Tibial nerve (tissue), 4 donors: ENCODE measurements around the gene TMCC1. TPM values are rescaled to one million over a fixed set of nuclear protein-coding genes. Genes with fewer than 3 reads are reported as not detected.
A peak's percentile ranks its signal among the peaks of the same experiment; 100 is the strongest.
"Not testable (repeated sequence)": the region's sequence is repeated elsewhere in the genome, so short reads cannot be mapped to it uniquely, and the experiment has no call there.

Source experiments
- DNase-seq, 2 donors: peaks; one replicate each; pipeline ENCODE4 v3.0.0-alpha.2; 2019; ENCODE audit warnings: low spot score in 2 of 2
- H3K27ac ChIP-seq, 4 donors: fragments of 200-600 bp; sonication (generic) in 3 of 4; one replicate each; pipeline ENCODE4 v1.5.1; 2017 to 2019; ENCODE audit warnings: mild to moderate bottlenecking in 1 of 4
- H3K27me3 ChIP-seq, 2 donors: fragments of 200-600 bp; sonication (generic) in 1 of 2; one replicate each; pipeline versions ENCODE4 v1.5.1 to v1.6.0; 2017 to 2019
- H3K36me3 ChIP-seq, 3 donors: fragments of 200-600 bp; sonication (generic); one replicate each; pipeline ENCODE4 v1.5.1; 2018 to 2019
- H3K4me1 ChIP-seq, 4 donors: fragments of 200-600 bp; sonication (generic) in 3 of 4; one replicate each; pipeline ENCODE4 v1.5.1; 2017 to 2019
- H3K4me3 ChIP-seq, 4 donors: fragments of 200-600 bp; sonication (generic) in 3 of 4; one replicate each; pipeline ENCODE4 v1.5.1; 2017 to 2019; ENCODE audit warnings: mild to moderate bottlenecking in 1 of 4, moderate library complexity in 1 of 4
- H3K9me3 ChIP-seq, 4 donors: fragments of 200-600 bp; sonication (generic) in 3 of 4; one replicate each; pipeline ENCODE4 v1.5.1; 2017 to 2019
- EP300 ChIP-seq, 2 donors: sonication (generic); formaldehyde crosslinking; IDR thresholded peaks; one replicate each; pipeline ENCODE4 v1.6.1; 2017; ENCODE audit warnings: antibody characterized with exemption in 2 of 2, mild to moderate bottlenecking in 1 of 2
- POLR2A ChIP-seq, 2 donors: fragments of 450-650 bp; IDR thresholded peaks; one replicate each; pipeline ENCODE4 v1.6.1; 2017; ENCODE audit warnings: antibody characterized with exemption in 2 of 2, mild to moderate bottlenecking in 2 of 2, moderate library complexity in 2 of 2
- WGBS, 2 donors: methylation state at CpG; one replicate each; pipeline ENCODE4 v1.1.5; 2018; 5-methylcytosine and 5-hydroxymethylcytosine counted together
- total RNA-seq, 4 donors: library from RNA; depleted of rRNA; stranded (reverse); fragments of >200 nt; gene quantifications; one replicate each; pipeline ENCODE4 v1.1.0, GENCODE V29; 2016
- TF ChIP-seq, protein P1 (sequence below), 5 experiments: fragments of 200-600 bp in 3 of 5; fragments of 450-650 bp in 2 of 5; sonication (generic) in 3 of 5; IDR thresholded peaks; one replicate each; pipeline ENCODE4 v1.5.1; 2016 to 2019; ENCODE audit warnings: antibody characterized with exemption in 5 of 5, mild to moderate bottlenecking in 3 of 5, moderate library complexity in 2 of 5

Gene TMCC1
- total RNA-seq, 4 donors from 2014 or later, result 19.9 to 27.9 (median 23.1) TPM

DNA sequence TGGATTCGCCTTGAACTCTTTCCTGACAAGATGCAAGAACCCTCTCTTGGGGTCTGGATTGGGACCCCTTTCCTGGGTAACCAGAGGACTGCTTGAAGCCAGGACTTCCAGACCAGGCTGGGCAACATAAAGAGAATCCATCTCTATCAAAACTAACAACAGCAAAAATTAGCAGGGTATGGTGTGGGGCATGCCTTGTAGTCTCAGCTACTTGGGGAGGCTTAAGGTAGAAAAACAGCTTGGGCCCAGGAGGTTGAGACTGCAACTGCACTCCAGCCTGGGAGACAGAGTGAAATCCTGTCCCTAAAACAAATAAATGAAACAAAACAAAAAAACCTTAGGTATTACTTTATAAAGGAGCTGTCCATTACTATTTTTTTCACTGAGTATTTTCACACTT is 193.9 kb downstream of the TMCC1 start:
- Histone ChIP-seq H3K4me3 (peak overlapping the region in 1 of 4 donors; percentile 3), H3K36me3 (no peaks in the 10 kb centered on the region), H3K27me3 (no peaks in the 10 kb centered on the region), H3K27ac (peak overlapping the region in 3 of 4 donors; percentile 17 to 62 (median 53)), H3K4me1 (peaks cover 0 to 44% (median 12%) of the 10 kb centered on the region in 4 donors), H3K9me3 (no peaks in the 10 kb centered on the region)
- DNase-seq, result no peak
- 63 to 80% methylated on average over 1 of the region's 1 CpG for WGBS, 2 donors
- no peak for TF ChIP-seq POLR2A (IDR thresholded peaks at IDR 0.05)
- TF ChIP-seq, protein P1, sequence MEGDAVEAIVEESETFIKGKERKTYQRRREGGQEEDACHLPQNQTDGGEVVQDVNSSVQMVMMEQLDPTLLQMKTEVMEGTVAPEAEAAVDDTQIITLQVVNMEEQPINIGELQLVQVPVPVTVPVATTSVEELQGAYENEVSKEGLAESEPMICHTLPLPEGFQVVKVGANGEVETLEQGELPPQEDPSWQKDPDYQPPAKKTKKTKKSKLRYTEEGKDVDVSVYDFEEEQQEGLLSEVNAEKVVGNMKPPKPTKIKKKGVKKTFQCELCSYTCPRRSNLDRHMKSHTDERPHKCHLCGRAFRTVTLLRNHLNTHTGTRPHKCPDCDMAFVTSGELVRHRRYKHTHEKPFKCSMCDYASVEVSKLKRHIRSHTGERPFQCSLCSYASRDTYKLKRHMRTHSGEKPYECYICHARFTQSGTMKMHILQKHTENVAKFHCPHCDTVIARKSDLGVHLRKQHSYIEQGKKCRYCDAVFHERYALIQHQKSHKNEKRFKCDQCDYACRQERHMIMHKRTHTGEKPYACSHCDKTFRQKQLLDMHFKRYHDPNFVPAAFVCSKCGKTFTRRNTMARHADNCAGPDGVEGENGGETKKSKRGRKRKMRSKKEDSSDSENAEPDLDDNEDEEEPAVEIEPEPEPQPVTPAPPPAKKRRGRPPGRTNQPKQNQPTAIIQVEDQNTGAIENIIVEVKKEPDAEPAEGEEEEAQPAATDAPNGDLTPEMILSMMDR (IDR thresholded peaks at IDR 0.05), result no peak
- no peak for TF ChIP-seq EP300 (IDR thresholded peaks at IDR 0.05)

DNA sequence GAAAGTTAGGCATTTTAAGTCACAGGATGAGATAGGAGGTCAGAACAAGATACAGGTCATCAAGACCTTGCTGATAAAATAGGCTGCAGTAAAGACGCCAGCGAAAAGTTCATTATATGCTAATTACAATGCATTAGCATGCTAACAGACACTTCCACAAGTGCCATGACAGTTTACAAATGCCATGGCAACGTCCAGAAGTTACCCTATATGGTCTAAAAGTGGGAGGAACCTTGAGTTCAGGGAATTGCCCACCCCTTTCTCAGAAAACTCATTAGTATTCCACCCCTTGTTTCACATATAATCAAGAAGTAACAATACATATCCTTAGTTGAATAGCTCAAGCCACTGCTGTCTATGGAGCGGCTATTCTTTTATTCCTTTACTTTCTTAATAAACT is 194.3 kb downstream of the TMCC1 start:
- no peaks in the 10 kb centered on the region for H3K27me3 ChIP-seq
- H3K27ac ChIP-seq, result peak overlapping the region in 3 of 4 donors; percentile 17 to 62 (median 53)
- H3K9me3 ChIP-seq, result no peaks in the 10 kb centered on the region
- 52 to 62% methylated on average over 4 of the region's 4 CpGs for WGBS, 2 donors
- peaks cover 0 to 44% (median 12%) of the 10 kb centered on the region in 4 donors for H3K4me1 ChIP-seq
- DNase-seq, result no peak
- peak overlapping the region in 2 of 4 donors; percentile 3 to 4 for H3K4me3 ChIP-seq
- TF ChIP-seq EP300 (IDR thresholded peaks at IDR 0.05) (no peak), POLR2A (IDR thresholded peaks at IDR 0.05) (no peak)
- TF ChIP-seq, protein P1 (IDR thresholded peaks at IDR 0.05), result no peak
- H3K36me3 ChIP-seq, result no peaks in the 10 kb centered on the region

DNA sequence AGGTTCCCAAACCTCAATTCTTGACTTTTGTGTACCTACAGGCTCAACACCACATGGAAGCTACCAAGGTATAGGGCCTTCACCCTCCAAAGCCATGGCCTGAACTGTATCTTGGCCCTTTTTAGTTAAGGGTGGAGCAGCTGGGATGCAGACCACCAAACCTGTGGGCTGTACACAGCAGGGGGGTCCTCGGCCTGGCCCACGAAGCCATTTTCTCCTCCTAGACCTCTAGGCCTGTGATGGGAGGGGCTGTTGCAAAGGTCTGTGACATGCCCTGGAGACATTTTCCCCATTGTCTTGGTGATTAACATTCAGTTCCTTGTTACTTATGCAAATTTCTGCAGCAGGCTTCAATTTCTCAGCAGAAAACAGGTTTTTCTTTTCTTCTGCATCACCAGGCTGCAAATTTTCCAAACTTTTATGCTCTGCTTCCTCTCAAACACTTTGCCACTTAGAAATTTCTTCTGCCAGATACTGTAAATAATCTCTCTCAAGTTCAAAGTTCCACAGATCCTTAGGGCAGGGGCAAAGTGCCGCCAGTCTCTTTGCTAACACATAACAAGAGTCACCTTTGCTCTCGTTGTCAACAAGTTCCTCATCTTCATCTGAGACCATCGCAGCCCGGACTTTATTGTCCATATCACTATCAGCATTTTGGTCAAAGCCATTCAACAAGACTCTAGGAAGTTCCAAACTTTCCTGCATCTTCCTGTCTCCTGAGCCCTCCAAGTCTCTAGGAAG is 196.1 kb downstream of the TMCC1 start:
- H3K27ac ChIP-seq, result peak overlapping the region in 1 of 4 donors; percentile 50
- no peak overlapping the region for H3K4me3 ChIP-seq
- no peaks in the 10 kb centered on the region for H3K36me3 ChIP-seq
- TF ChIP-seq, protein P1 (IDR thresholded peaks at IDR 0.05), result no peak
- TF ChIP-seq EP300 (IDR thresholded peaks at IDR 0.05) (no peak), POLR2A (IDR thresholded peaks at IDR 0.05) (no peak)
- H3K27me3 ChIP-seq, result no peaks in the 10 kb centered on the region
- no peak for DNase-seq
- peaks cover 0 to 34% (median 4%) of the 10 kb centered on the region in 4 donors for H3K4me1 ChIP-seq
- H3K9me3 ChIP-seq, result no peaks in the 10 kb centered on the region
- 95 to 96% methylated on average over 6 of the region's 6 CpGs for WGBS, 2 donors

DNA sequence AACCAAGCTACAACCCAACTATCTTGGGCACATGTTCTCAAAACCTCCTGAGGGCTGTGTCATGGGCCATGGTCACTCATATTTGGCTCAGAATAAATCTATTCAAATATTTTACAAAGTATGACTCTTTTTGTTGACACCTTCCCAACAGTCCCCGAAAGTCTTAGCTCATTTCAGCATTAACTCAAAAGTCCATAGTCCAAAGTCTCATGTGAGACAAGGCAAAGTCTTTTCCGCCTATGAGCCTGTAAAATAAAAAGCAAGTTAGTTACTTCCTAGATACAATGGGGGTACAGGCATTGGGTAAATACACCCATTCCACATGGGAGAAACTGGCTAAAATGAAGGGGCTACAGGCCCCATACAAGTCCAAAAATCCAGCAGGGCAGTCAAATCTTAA is 197.1 kb downstream of the TMCC1 start:
- 95 to 96% methylated on average over 2 of the region's 2 CpGs for WGBS, 2 donors

DNA sequence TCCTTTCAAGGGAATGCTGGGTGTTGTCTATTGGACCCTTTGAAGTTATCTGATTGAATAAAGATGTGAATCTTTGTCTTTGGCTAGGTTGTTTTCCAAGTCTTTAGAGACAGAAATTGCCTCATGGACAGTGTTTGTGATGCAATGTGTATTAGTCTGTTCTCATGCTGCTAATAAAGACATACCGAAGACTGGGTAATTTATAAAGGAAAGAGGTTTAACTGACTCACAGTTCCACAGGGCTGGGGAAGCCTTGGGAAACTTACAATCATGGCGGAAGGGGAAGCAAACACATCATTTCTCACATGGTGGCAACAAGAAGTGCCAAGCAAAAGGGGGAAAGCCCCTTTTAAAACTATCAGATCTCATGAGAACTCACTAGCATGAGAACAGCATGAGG is 198.3 kb downstream of the TMCC1 start:
- peaks cover 0 to 24% (median under 1%) of the 10 kb centered on the region in 4 donors for H3K4me1 ChIP-seq
- H3K9me3 ChIP-seq, result no peaks in the 10 kb centered on the region
- H3K36me3 ChIP-seq, result no peaks in the 10 kb centered on the region
- peak in 1 of 2 donors; percentile 38 for DNase-seq
- H3K4me3 ChIP-seq, result no peak overlapping the region
- H3K27ac ChIP-seq, result no peak overlapping the region
- TF ChIP-seq POLR2A (IDR thresholded peaks at IDR 0.05), result no peak
- TF ChIP-seq EP300 (IDR thresholded peaks at IDR 0.05), result peak in 1 of 2 donors; percentile 59
- WGBS, 2 donors, result 83 to 90% methylated on average over 2 of the region's 2 CpGs
- H3K27me3 ChIP-seq, result no peaks in the 10 kb centered on the region

More for the DNA sequence above, 197.1 kb downstream of the TMCC1 start:
- H3K27me3 ChIP-seq, H3K27ac ChIP-seq, H3K4me3 ChIP-seq, DNase-seq, H3K36me3 ChIP-seq, H3K9me3 ChIP-seq: not testable (repeated sequence)
- H3K4me1 ChIP-seq, result peaks cover 0 to 30% (median 2%) of the 10 kb centered on the region in 4 donors

DNA sequence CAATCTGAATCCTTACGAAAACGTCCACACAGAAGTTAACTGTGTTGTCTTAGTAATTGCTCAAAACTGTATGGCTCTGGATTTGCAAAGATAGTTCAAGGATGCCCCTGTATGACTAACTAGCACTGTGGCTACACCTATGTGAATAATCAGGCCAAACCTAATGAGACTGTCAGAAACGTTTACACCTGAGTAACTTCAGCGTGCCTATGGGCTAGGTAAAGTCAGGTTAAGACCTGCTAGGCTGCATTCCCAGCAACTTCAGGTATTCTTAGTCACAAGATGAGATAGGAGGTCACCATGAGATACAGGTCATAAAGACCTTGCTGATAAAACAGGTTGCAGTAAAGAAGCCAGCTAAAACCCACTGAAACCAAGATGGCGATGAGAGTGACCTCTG is 199.3 kb downstream of the TMCC1 start:
- Histone ChIP-seq H3K9me3 (no peaks in the 10 kb centered on the region), H3K4me1 (peaks cover 0 to 27% (median 5%) of the 10 kb centered on the region in 4 donors), H3K4me3 (no peak overlapping the region), H3K27ac (no peak overlapping the region), H3K27me3 (no peaks in the 10 kb centered on the region), H3K36me3 (no peaks in the 10 kb centered on the region)
- no peak for DNase-seq
- 92 to 98% methylated on average over 5 of the region's 5 CpGs for WGBS, 2 donors
- TF ChIP-seq POLR2A (IDR thresholded peaks at IDR 0.05) (no peak), EP300 (IDR thresholded peaks at IDR 0.05) (no peak)
- TF ChIP-seq, protein P1 (IDR thresholded peaks at IDR 0.05), result no peak
